Stomach (tissue), 9 donors: ENCODE data around the gene CMTR1. TPM values are rescaled to one million over a fixed set of nuclear protein-coding genes. Genes with fewer than 3 reads are reported as not detected.

Experiments used
- DNase-seq, 2 donors: peaks; one replicate each; pipeline versions ENCODE4 v3.0.0 to v3.0.0-alpha.2; 2013 to 2019
- H3K27ac ChIP-seq, 5 donors: fragments of 200-600 bp in 4 of 5; sonication (generic) in 4 of 5; one replicate each; pipeline ENCODE4 v1.5.1; 2013 to 2019; ENCODE audit warnings: mild to moderate bottlenecking in 1 of 5, moderate library complexity in 1 of 5
- H3K27me3 ChIP-seq, 3 donors: fragments of 200-600 bp; sonication (generic); one replicate each; pipeline ENCODE4 v1.5.1; 2017 to 2019; ENCODE audit warnings: mixed run types in 1 of 3
- H3K36me3 ChIP-seq, 4 donors: fragments of 200-600 bp; sonication (generic); 1 replicate in 3 of 4; 2 replicates in 1 of 4; pipeline ENCODE4 v1.5.1; 2016 to 2019
- H3K4me1 ChIP-seq, 4 donors: fragments of 200-600 bp; sonication (generic); one replicate each; pipeline ENCODE4 v1.5.1; 2016 to 2019
- H3K4me3 ChIP-seq, 4 donors: fragments of 200-600 bp; sonication (generic) in 3 of 4; one replicate each; pipeline ENCODE4 v1.5.1; 2016 to 2019; ENCODE audit warnings: mild to moderate bottlenecking in 1 of 4
- H3K9me3 ChIP-seq, 4 donors: fragments of 200-600 bp; sonication (generic); one replicate each; pipeline ENCODE4 v1.5.1; 2016 to 2019
- CTCF ChIP-seq, 7 experiments: fragments of 450-650 bp in 4 of 7; fragments of 200-600 bp in 3 of 7; sonication (generic) in 3 of 7; IDR thresholded peaks; one replicate each; pipeline ENCODE4 v1.5.1; 2016 to 2019; ENCODE audit warnings: antibody characterized with exemption in 7 of 7, control low read depth in 2 of 7, mild to moderate bottlenecking in 1 of 7
- EP300 ChIP-seq: sonication (generic); formaldehyde crosslinking; IDR thresholded peaks from one replicate; pipeline ENCODE4 v1.6.1; 2017; ENCODE audit warnings: antibody characterized with exemption
- POLR2A ChIP-seq, 4 donors: fragments of 450-650 bp; IDR thresholded peaks; one replicate each; pipeline ENCODE4 v1.6.1; 2016; ENCODE audit warnings: antibody characterized with exemption in 4 of 4, control low read depth in 2 of 4, mild to moderate bottlenecking in 1 of 4, moderate library complexity in 1 of 4
- POLR2AphosphoS5 ChIP-seq, 3 donors: sonication (generic); formaldehyde crosslinking; IDR thresholded peaks; one replicate each; pipeline ENCODE4 v1.6.1; 2016; ENCODE audit warnings: antibody characterized with exemption in 3 of 3
- WGBS, 5 donors: extraction: QIAGEN DNeasy Blood & Tissue Kit in 3 of 5; methylation state at CpG; one replicate each; pipeline versions ENCODE4 v1.1.5 to v1.1.7; 2013 to 2018; 5-methylcytosine and 5-hydroxymethylcytosine counted together
- intact Hi-C: fragments of 100-400 bp; cut with DNase I; formaldehyde crosslinking; loops from one replicate; pipeline ENCODE4 v1.15.1; 2023; ENCODE audit warnings: low total_unique reads
- polyA plus RNA-seq, 3 donors: library from polyadenylated mRNA; stranded (reverse); fragments of 200-250 nt; gene quantifications; one replicate each; pipeline ENCODE4 v1.2.3, GENCODE V29; 2013
- total RNA-seq, 5 donors: library from RNA; depleted of rRNA; stranded (reverse); fragments of >200 nt; gene quantifications; one replicate each; pipeline versions ENCODE4 v1.1.0 to v1.2.3, GENCODE V29; 2014 to 2016
- donor health status: healthy with polysubstance abuse.
- donor health status: Bipolar disorder and iron deficiency.
- donor health status: healthy.

CMTR1 gene
- total and polyA plus RNA-seq, 8 donors: 6.3 to 145 (median 24.5) TPM

- no peaks in the 10 kb centered on the region for H3K9me3 ChIP-seq
- H3K4me1 ChIP-seq: peaks cover 0 to 16% (median 12%) of the 10 kb centered on the region in 4 donors
- no peak for DNase-seq
- no peak for TF ChIP-seq EP300
- TF ChIP-seq POLR2A (IDR thresholded peaks at IDR 0.05): no peak
- no peak overlapping the region for H3K27ac ChIP-seq
- 48 to 81% (median 57%) methylated on average over 2 of the region's 2 CpGs for WGBS, 5 donors
- no peak overlapping the region for H3K4me3 ChIP-seq
- intact Hi-C loops: no loop called here
- H3K36me3 ChIP-seq: no peaks in the 10 kb centered on the region
- peaks cover 0 to 8% (median 0%) of the 10 kb centered on the region in 3 donors for H3K27me3 ChIP-seq
Observed at GRCh38 chr6:37429352-37429750, 3.7 kb upstream of the CMTR1 start.

GRCh38 chr6:37432590-37432915 is 468 bp upstream of the CMTR1 start:
- Histone ChIP-seq H3K4me1 (peaks cover 0 to 36% (median 25%) of the 10 kb centered on the region in 4 donors), H3K27ac (peak overlapping the region; percentile 92 to 95 (median 94)), H3K36me3 (peaks cover 3 to 23% (median 22%) of the 10 kb centered on the region in 4 donors), H3K27me3 (no peaks in the 10 kb centered on the region), H3K4me3 (peak overlapping the region; percentile 84 to 91 (median 86)), H3K9me3 (no peaks in the 10 kb centered on the region)
- 6 to 15% (median 9%) methylated on average over 7 of the region's 7 CpGs for WGBS, 5 donors
- intact Hi-C loops: no loop called here
- no peak for DNase-seq
- TF ChIP-seq POLR2A (IDR thresholded peaks at IDR 0.05) (no peak), EP300 (no peak), POLR2AphosphoS5 (IDR thresholded peaks at IDR 0.05) (no peak), CTCF (IDR thresholded peaks at IDR 0.05) (no peak)

- peaks cover 6 to 34% (median 33%) of the 10 kb centered on the region in 4 donors for H3K36me3 ChIP-seq
- WGBS, 5 donors: 3 to 10% (median 7%) methylated on average over 10 to 13 of the region's 13 CpGs
- H3K4me1 ChIP-seq: peaks cover 8 to 48% (median 34%) of the 10 kb centered on the region in 4 donors
- no peaks in the 10 kb centered on the region for H3K27me3 ChIP-seq
- H3K27ac ChIP-seq: peak overlapping the region; percentile 92 to 95 (median 94)
- peak overlapping the region; percentile 84 to 91 (median 86) for H3K4me3 ChIP-seq
- H3K9me3 ChIP-seq: no peaks in the 10 kb centered on the region
- no peak for DNase-seq
- TF ChIP-seq CTCF (IDR thresholded peaks at IDR 0.05) (no peak), POLR2AphosphoS5 (IDR thresholded peaks at IDR 0.05) (no peak), POLR2A (IDR thresholded peaks at IDR 0.05) (no peak)
- intact Hi-C loops: no loop called here
Observed at GRCh38 chr6:37433657-37434271, 743 bp downstream of the CMTR1 start.

GRCh38 chr6:37435373-37435772 is 2.4 kb downstream of the CMTR1 start:
- Histone ChIP-seq H3K36me3 (peaks cover 6 to 47% (median 42%) of the 10 kb centered on the region in 4 donors), H3K4me3 (no peak overlapping the region), H3K27me3 (no peaks in the 10 kb centered on the region), H3K9me3 (no peaks in the 10 kb centered on the region), H3K4me1 (peaks cover 22 to 64% (median 48%) of the 10 kb centered on the region in 4 donors), H3K27ac (no peak overlapping the region)
- intact Hi-C loops: no loop called here
- TF ChIP-seq POLR2A (IDR thresholded peaks at IDR 0.05) (no peak), EP300 (no peak), POLR2AphosphoS5 (IDR thresholded peaks at IDR 0.05) (no peak), CTCF (IDR thresholded peaks at IDR 0.05) (no peak)
- DNase-seq: no peak
- WGBS, 5 donors: 79 to 85% (median 81%) methylated on average over 4 of the region's 4 CpGs

GRCh38 chr6:37435816-37436215 is 2.8 kb downstream of the CMTR1 start:
- intact Hi-C loops: no loop called here
- WGBS, 5 donors: 86 to 92% (median 89%) methylated on average over 5 of the region's 5 CpGs

More at GRCh38 chr6:37435816-37436215, 2.8 kb downstream of the CMTR1 start:
- Histone ChIP-seq H3K27ac (no peak overlapping the region), H3K4me3 (no peak overlapping the region), H3K9me3 (no peaks in the 10 kb centered on the region), H3K4me1 (peaks cover 26 to 69% (median 52%) of the 10 kb centered on the region in 4 donors), H3K36me3 (peaks cover 6 to 51% (median 43%) of the 10 kb centered on the region in 4 donors), H3K27me3 (no peaks in the 10 kb centered on the region)
- no peak for DNase-seq
- TF ChIP-seq POLR2A (IDR thresholded peaks at IDR 0.05): no peak
- no peak for TF ChIP-seq CTCF (IDR thresholded peaks at IDR 0.05)
- TF ChIP-seq POLR2AphosphoS5 (IDR thresholded peaks at IDR 0.05): no peak
- TF ChIP-seq EP300: no peak
